SW480 (cell line): ENCODE results near the gene SCFD1.
"Not testable (repeated sequence)": the region's sequence is repeated elsewhere in the genome, so short reads cannot be mapped to it uniquely, and the experiment has no call there.

ENCODE experiments used
- DNase-seq: peaks from one replicate; pipeline ENCODE4 v3.0.0-alpha.2; 2016; ENCODE audit warnings: low spot score

The SCFD1 gene

GRCh38 chr14:30614155-30614554 lies 8.0 kb upstream of the SCFD1 start:
- no peak for DNase-seq

DNA sequence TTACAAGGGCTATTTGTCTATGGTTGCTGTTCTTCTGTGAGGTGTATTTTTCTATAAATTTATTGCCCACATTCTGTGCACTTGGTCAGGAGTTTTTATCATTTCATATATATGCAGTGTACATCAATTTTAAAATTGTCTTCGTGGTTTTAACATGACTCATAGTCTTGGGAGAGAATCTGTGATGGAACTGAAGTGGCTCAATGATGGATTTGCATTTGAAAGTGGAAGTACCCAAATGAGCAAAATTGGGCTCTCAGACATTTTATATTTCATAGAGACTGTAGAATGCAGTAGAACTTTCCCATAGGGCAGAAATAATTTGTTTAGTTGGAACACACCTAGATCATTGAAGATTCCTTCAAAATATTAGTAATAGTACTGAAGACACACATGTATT lies 1.9 kb upstream of the SCFD1 start:
- peak; percentile 10 for DNase-seq

DNA sequence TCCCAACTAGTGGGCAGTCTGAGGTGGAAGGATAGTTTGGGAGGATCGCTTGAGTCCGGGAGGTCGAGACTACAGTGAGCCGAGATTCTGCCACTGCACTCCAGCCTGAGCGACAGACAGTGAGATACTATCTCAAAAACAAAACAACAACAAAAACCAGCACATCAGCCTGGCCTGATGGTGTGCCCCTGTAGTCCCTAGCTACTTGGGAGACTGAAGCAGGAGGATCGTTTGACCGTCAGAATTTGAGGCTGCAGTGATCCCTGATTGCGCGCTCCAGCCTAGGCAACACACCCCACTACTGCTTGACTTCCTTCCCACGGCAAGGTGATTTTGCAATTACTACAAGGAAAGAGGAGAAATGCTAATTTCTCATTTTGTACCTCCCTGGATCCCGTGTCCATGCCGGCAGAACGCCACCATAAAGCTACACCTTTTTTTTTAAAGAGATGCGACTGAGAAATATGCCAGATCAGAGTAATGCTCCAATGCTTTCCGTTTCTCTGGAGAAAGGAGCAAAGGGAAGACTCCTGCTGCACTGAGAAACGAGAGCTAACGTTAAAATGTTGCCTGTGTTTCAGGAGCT lies 672 bp upstream of the SCFD1 start:
- DNase-seq: no peak

GRCh38 chr14:30623412-30624131 lies 1.5 kb downstream of the SCFD1 start:
- DNase-seq: no peak

DNA sequence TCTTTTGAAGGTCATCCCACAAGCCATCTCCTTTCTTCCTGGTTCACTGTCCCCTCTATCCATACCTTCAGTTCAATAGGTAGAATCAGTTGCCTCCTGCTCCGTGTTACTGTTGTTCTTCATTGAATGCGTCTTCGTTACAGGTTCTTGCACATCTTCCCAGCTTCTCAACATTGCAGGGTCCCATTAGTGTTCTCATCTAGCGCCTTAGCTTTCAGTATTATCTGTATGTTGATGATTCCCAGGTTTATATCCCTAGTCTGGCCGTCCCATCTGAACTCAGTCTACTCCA lies 2.0 kb downstream of the SCFD1 start:
- no peak for DNase-seq

DNA sequence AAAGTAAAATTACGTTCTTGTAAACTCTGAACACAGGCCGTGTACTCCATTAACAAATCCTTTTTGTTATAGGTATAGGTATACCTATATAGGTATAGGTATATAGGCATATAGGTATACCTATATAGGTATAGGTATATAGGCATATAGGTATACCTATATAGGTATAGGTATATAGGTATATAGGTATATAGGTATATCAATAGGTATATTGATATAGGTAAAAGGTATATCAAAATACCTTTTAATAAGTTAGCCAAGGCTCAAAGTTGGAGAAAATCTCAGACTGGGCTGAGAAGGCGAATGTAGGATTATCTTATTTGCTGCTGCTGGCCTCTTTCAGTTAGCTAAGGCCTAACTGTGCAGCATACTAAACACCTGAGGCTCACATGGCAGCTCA lies 3.4 kb downstream of the SCFD1 start:
- no peak for DNase-seq

- not testable (repeated sequence) for DNase-seq
Measured at GRCh38 chr14:30629432-30629831, 7.3 kb downstream of the SCFD1 start.

DNA sequence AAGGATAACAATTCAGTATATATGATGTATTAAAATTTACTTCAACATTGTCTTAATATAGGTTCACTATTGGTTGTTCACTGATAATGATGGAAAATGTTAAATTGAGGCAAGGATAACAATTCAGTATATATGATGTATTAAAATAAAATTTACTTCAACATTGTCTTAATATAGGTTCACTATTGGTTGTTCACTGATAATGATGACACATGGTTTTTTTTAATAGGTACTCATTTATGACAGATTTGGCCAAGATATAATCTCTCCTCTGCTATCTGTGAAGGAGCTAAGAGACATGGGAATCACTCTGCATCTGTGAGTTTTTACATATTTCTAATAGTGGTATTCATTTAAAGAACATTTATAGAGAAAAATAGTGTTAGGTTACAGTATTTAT lies 8.1 kb downstream of the SCFD1 start:
- no peak for DNase-seq

- no peak for DNase-seq
Measured at GRCh38 chr14:30632730-30633129, 10.6 kb downstream of the SCFD1 start.

DNA sequence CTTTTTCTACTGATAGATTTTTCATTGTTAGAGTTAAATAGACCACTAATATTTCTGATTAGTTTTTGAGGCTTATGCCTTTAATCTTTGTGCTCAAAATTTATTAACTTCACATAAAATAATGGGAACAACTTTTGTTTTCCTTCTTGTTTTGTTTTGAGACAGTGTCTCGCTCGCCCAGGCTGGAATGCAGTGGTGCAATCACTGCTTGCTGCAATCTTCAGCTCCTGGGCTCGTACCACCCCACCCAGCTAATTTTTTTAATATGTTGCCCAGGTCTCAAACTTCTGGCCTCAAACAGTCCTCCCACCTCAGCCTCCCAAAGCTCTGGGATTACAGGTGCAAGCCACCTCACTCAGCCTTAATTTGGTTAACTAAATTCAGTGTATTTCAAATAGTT lies 16.8 kb downstream of the SCFD1 start:
- DNase-seq: no peak

DNA sequence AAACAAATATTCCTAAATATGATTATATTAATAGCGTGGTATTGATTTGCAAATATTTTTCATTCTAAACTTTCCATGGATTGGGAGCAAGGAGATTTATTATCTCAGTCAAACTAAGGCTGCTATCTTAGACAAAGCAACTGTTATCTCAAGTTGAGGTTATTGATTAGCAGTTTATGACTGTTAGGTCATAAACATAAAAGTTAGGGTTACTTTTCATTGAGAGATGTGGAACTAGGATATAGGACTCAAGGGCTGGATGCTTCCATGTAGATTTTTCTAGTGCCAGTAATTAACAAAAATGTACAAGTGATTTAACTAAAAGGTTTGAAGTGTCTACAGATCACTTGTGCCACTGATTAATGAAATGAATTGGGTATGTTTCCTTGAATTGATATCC lies 19.1 kb downstream of the SCFD1 start:
- no peak for DNase-seq

DNA sequence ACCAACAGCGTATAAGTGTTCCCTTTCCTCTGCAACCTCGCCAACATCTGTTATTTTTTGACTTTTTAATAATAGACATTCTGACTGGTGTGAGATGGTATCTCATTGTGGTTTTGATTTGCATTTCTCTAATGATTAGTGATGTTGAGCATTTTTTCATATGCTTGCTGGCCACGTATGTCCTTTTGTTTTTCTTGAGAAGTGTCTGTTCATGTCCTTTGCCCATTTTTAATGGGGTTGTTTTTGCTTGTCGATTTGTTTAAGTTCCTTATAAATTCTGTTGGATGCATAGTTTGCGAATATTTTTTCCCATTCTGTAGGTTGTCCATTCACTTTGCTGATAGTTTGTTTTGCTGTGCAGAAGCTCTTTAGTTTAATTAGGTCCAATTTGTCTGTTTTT lies 22.3 kb downstream of the SCFD1 start:
- DNase-seq: not testable (repeated sequence)

DNA sequence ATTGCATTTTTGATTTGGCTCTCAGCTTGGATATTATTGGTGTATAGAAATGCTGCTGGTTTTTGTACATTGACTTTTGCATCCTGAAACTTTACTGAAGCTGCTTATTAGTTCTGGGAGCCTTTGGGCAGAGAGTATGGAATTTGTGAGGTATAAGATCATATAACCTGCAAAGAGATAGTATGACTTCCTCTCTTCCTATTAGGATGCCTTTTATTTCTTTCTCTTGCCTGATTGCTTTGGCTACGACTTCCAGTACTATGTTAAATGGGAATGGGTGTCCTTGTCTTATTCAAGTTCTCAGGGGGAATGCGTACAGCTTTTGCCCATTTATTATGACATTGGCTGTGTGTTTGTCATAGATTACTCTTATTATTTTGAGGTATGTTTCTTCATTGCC lies 23.5 kb downstream of the SCFD1 start:
- DNase-seq: no peak

GRCh38 chr14:30648471-30648870 lies 26.4 kb downstream of the SCFD1 start:
- DNase-seq: no peak

- DNase-seq: no peak
Measured at GRCh38 chr14:30651937-30652336, 29.8 kb downstream of the SCFD1 start.

GRCh38 chr14:30655124-30655523 lies 33.0 kb downstream of the SCFD1 start:
- no peak for DNase-seq

DNA sequence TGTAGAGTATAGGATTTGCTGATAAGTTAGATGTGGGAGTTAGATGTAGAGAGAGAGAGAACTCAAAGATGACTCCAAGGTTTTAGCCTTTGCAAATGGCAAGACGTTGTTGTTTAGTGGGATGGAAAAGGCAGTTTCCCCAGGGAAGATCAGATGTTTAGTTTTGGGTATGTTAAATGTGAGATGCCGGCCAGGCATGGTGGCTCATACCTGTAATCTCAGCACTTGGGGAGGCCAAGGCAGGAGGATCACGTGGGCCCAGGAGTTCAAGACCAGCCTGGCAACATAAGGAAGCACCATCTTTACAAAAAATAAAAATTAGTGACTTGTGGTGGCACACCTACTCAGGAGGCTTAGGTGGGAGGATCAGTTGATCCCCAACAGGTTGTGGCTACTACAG lies 33.5 kb downstream of the SCFD1 start:
- no peak for DNase-seq

- DNase-seq: peak; percentile 8
Measured at GRCh38 chr14:30656190-30656632, 34.1 kb downstream of the SCFD1 start.

DNA sequence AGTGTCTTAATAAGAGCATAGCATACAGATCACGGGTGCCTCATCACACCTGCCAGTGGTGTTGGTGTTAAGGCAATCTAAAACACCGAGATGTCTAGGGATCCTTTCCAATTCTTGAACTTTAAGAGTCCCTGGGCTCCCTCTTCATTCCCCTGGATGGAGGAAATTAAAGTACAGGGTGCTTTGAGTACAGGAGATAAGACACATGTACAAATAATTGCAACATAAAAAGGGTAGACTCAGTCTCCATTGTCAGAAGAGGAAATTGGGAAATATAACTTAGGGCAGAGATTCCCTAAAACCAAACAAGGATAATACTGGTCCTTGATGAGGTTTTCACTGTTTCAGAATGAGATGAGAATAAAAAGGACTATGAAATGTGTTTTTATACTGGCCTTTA lies 34.9 kb downstream of the SCFD1 start:
- DNase-seq: no peak

GRCh38 chr14:30657606-30658163 lies 35.6 kb downstream of the SCFD1 start:
- DNase-seq: no peak

- DNase-seq: no peak
Measured at GRCh38 chr14:30658645-30659044, 36.5 kb downstream of the SCFD1 start.

GRCh38 chr14:30669594-30669993 lies 47.5 kb downstream of the SCFD1 start:
- no peak for DNase-seq

GRCh38 chr14:30673071-30673470 lies 51.0 kb downstream of the SCFD1 start:
- no peak for DNase-seq

- no peak for DNase-seq
Measured at GRCh38 chr14:30678926-30679431, 56.9 kb downstream of the SCFD1 start.
